ENCODE data around the gene LYPD6.

- TF ChIP-seq GATA3 (IDR thresholded peaks at IDR 0.05; ENCODE audit: low read depth, low read length) (no peak), GATA2 (IDR thresholded peaks at IDR 0.05; ENCODE audit: low read depth, low read length) (no peak)
These were observed 14.9 kb upstream of the LYPD6 start for GRCh38 chr2:149315461-149315860.
